ENCODE results near the gene KCTD1.

KCTD1 gene

DNA sequence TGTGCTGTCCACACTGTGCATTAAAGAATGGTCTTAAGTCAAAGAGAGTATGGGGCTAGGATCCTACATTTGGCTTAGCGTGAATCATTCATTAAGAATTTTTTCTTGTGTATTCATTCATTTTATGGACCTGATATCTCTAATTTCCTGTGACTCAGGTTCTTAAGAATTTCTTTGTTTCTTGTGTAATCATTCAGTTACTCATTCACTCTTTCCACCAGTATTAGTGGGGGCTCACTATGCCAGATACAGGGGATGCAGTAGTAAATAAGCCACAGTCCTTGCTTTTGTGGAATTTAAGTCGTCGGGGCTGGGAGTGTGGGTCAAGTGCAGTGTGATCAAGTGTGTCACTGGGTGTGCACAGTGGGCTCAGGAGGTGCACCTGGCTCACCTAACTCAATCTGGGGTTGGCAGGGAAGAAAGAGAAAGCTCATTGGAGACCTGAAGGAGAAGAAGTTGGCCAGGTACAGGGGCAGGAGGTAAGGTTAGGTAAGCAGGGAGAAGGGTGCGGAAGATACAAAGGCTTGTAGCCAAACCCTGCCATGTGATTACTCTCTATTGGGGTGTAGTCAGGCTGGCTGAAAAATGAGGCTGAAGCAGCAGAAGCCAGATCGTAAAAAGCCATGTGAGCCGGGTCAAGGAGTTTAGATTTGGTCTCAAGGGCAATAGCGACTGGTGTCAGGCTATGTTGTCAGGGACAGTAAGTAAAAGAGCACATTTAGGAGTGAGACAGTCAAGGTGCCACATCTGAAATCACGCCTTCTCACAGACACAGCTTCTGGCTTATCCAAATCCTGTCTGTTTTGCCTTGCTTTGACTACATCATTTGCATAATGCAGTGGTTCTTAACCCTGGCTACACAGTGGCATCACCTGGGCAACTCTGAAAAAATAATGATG, 67.2 kb downstream of the KCTD1 start:
- no peak for DNase-seq (ENCODE audit: low read depth in 2 of 2)

DNA sequence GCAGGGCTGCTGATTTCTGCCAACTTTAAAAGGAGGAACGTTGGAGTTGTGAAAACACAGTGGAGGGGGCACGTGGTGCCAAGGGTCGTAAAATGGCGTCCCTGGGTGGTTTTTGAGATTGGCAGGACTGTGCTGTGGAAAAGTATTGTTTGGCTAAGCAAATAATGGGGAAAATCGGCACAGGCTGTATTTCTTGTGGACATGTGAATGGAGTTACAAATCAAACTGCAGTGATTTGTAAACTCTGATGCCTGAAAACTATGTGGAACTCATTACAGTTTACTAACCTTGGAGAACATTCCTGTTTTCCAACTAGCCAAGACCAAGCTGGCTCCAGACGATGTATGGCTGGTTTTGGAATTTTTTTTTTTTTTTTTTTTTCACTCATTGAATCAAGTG, 68.7 kb downstream of the KCTD1 start:
- DNase-seq (ENCODE audit: low read depth in 2 of 2): no peak

GRCh38 chr18:26479065-26479680, 69.2 kb downstream of the KCTD1 start:
- DNase-seq (ENCODE audit: low read depth in 2 of 2): no peak

DNA sequence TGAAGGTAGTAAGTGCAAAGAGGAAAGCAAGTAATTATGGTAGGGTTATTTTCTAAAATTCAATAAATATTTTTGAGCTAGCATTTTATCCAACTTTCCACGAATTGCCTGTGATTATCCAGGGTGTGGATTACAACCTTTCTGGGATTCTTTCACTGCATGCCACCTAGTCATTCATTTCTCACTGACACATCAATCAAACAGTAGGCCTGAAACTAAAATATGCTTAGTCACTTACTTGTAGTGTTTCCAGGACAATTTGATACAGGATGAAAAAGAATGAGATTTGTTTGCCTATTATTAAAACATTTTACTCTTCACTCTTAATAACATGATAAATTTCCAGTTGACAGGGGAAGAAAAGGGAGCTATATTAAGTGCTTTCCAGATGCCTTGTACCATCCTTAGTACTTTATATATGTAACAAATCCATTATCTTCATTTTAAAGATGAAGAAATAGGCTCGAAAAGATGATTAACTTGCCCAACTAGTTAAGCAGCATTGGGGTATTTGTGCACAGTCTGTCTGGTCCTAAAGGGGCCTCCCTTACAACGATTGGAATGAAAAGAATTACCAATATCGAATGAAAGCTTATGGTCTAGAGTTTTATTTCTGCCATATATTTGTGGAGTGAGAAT, 70.4 kb downstream of the KCTD1 start:
- no peak for DNase-seq (ENCODE audit: low read depth in 2 of 2)

- no peak for DNase-seq (ENCODE audit: low read depth in 2 of 2)
Measured at GRCh38 chr18:26476697-26477096, 71.7 kb downstream of the KCTD1 start.

GRCh38 chr18:26474542-26474941, 73.8 kb downstream of the KCTD1 start:
- DNase-seq (ENCODE audit: low read depth in 2 of 2): no peak

GRCh38 chr18:26473672-26474071, 74.7 kb downstream of the KCTD1 start:
- DNase-seq (ENCODE audit: low read depth in 2 of 2): no peak

- no peak for DNase-seq (ENCODE audit: low read depth in 2 of 2)
Measured at GRCh38 chr18:26471826-26472225, 76.5 kb downstream of the KCTD1 start.

- no peak for DNase-seq (ENCODE audit: low read depth in 2 of 2)
Measured at GRCh38 chr18:26471027-26471426, 77.3 kb downstream of the KCTD1 start.

DNA sequence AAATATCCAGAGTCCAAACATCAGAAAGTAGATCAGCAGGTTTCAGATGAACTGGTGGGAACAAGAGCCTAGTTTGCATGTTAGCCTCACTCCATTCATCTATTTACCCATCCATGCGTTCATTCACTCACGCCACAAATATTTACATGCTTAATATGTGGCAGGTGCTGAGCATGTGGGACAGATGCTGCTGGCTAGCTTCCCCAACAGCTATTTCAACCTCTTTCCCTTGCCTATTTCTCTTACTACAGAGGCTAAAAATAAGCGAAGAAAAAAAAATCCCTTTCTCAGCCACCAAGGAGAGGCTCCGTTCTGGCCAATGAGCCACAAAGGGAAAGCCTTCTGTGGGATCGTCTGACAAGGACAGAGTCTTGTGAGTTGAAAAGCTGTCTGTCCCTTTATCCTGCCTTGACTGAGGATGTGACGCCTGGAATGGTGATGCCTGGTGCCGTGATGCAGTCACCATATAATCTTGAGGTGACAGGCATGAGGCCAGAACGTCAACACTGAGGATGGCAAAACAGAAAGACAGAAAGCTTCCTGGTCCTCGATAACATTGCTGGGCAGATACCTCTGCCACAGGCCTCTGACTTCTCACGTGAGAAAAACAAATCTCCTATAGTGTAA, 78.2 kb downstream of the KCTD1 start:
- no peak for DNase-seq (ENCODE audit: low read depth in 2 of 2)

- no peak for DNase-seq (ENCODE audit: low read depth in 2 of 2)
Measured at GRCh38 chr18:26468931-26469340, 79.4 kb downstream of the KCTD1 start.

- DNase-seq (ENCODE audit: low read depth in 2 of 2): no peak
Measured at GRCh38 chr18:26466026-26466425, 82.3 kb downstream of the KCTD1 start.

DNA sequence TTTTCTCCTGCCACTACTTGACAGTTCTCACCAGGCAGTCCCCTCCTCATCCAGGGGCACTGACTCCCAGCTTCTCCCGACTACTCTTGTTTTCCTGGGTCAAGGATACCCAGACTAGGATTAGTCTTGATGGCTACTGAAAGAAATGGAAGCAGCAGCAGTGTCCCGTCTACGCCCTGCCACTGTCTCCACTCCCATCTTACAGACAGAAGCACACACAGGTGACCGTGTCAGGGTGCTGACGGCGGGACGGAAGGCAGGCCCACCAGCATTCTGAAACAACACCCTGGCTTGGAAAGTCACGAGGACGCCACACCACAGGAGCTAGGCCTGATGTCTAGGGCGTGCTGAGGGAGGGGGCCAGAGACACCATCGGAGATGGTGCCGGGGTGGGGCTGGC, 82.9 kb downstream of the KCTD1 start:
- DNase-seq (ENCODE audit: low read depth in 2 of 2): no peak

- DNase-seq (ENCODE audit: low read depth in 2 of 2): no peak
Measured at GRCh38 chr18:26464128-26465011, 84.0 kb downstream of the KCTD1 start.

- DNase-seq (ENCODE audit: low read depth in 2 of 2): no peak
Measured at GRCh38 chr18:26462355-26462754, 86.0 kb downstream of the KCTD1 start.

- DNase-seq (ENCODE audit: low read depth in 2 of 2): no peak
Measured at GRCh38 chr18:26461405-26461804, 86.9 kb downstream of the KCTD1 start.

GRCh38 chr18:26460449-26461091, 87.8 kb downstream of the KCTD1 start:
- DNase-seq (ENCODE audit: low read depth in 2 of 2): no peak

- no peak for DNase-seq (ENCODE audit: low read depth in 2 of 2)
Measured at GRCh38 chr18:26459884-26460283, 88.5 kb downstream of the KCTD1 start.

DNA sequence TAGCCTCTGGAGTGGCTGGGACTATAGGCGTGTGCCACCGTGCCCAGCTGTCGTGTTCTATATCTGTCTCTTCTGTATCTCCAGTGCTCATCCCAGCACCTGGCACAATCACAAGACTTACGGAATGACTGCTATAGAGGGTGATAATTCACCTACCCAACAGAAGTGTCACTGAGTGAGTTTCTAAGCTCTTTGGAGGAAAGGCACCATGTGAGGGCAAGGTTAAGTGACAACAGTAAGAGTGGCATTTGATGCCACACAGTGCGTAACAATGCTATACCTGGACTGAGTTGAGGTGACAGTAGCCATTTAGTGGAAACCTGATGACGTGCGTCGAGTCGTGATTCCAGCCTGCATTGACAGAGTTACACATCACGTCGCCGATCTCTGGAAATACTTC, 89.0 kb downstream of the KCTD1 start:
- no peak for DNase-seq (ENCODE audit: low read depth in 2 of 2)

- DNase-seq (ENCODE audit: low read depth in 2 of 2): no peak
Measured at GRCh38 chr18:26458526-26459232, 89.7 kb downstream of the KCTD1 start.
